Lung (tissue), 12 donors: ENCODE measurements around the gene CCDC200. TPM values are rescaled to one million over a fixed set of nuclear protein-coding genes. Genes with fewer than 3 reads are reported as not detected.
"Not testable (repeated sequence)": the region's sequence is repeated elsewhere in the genome, so short reads cannot be mapped to it uniquely, and the experiment has no call there.

Source experiments
- ATAC-seq: fragments of 200-7000 bp; cut with Tn5 transposase; one replicate; pipeline ENCODE4 v1.9.1; 2020; ENCODE audit warnings: moderate number of reproducible peaks; ENCODE audit not compliant: insufficient read depth, low FRiP score
- DNase-seq, 3 donors: peaks; one replicate each; pipeline ENCODE4 v3.0.0-alpha.2; 2013 to 2017
- H3K27ac ChIP-seq, 2 donors: one replicate each; pipeline ENCODE4 v1.5.1; 2013; ENCODE audit warnings: mild to moderate bottlenecking in 2 of 2, moderate library complexity in 2 of 2, control low read depth in 1 of 2, inconsistent platforms in 1 of 2, low read depth in 1 of 2, low read length in 1 of 2
- H3K27me3 ChIP-seq, 3 donors: one replicate each; pipeline ENCODE4 v1.5.1; 2013; ENCODE audit warnings: low read length in 2 of 3; ENCODE audit not compliant: control insufficient read depth in 3 of 3, insufficient read depth in 3 of 3
- H3K36me3 ChIP-seq, 4 donors: one replicate each; pipeline ENCODE4 v1.5.1; 2013; ENCODE audit warnings: low read length in 4 of 4, mild to moderate bottlenecking in 1 of 4, moderate library complexity in 1 of 4; ENCODE audit not compliant: control insufficient read depth in 4 of 4, insufficient read depth in 4 of 4
- H3K4me1 ChIP-seq, 5 donors: one replicate each; pipeline ENCODE4 v1.5.1; 2013; ENCODE audit warnings: low read length in 5 of 5, mild to moderate bottlenecking in 2 of 5, moderate library complexity in 1 of 5; ENCODE audit not compliant: control insufficient read depth in 5 of 5, insufficient read depth in 5 of 5
- H3K4me3 ChIP-seq: one replicate; pipeline ENCODE4 v1.5.1; 2013; ENCODE audit warnings: mild to moderate bottlenecking, control low read depth, moderate library complexity
- H3K9ac ChIP-seq, 2 donors: one replicate each; pipeline ENCODE4 v1.5.1; 2013; ENCODE audit warnings: low read length in 2 of 2, control low read depth in 1 of 2; ENCODE audit not compliant: insufficient read depth in 1 of 2
- H3K9me3 ChIP-seq, 4 donors: one replicate each; pipeline ENCODE4 v1.5.1; 2013; ENCODE audit warnings: low read length in 3 of 4, mild to moderate bottlenecking in 1 of 4, moderate library complexity in 1 of 4; ENCODE audit not compliant: control insufficient read depth in 4 of 4, insufficient read depth in 3 of 4
- CTCF ChIP-seq: IDR thresholded peaks from 2 replicates; pipeline ENCODE4 v1.5.1; 2012; ENCODE audit warnings: mild to moderate bottlenecking; ENCODE audit errors: control extremely low read depth, extremely low read depth
- WGBS, 2 donors: extraction: QIAGEN DNeasy Blood & Tissue Kit; methylation state at CpG; one replicate each; pipeline ENCODE4 v1.1.7; 2013; 5-methylcytosine and 5-hydroxymethylcytosine counted together
- polyA plus RNA-seq, 2 donors: library from polyadenylated mRNA; stranded (reverse); fragments of 200-250 nt; gene quantifications; one replicate each; pipeline ENCODE4 v1.2.1, GENCODE V29; 2013
- total RNA-seq, 2 donors: library from RNA; depleted of rRNA in 1 of 2; stranded (reverse); fragments of >200 nt in 1 of 2; gene quantifications; one replicate each; pipeline ENCODE4 v1.2.1, GENCODE V29; 2014 to 2021
- donor health status: control.
- donor health status: control.
- donor health status: Bipolar disorder and iron deficiency.
- donor health status: healthy.
- donor health status: DM: yes; HTN: yes; CAD: no.

CCDC200 gene
- total and polyA plus RNA-seq, 4 donors, result 0.14 to 1.4 (median 0.31) TPM; not detected in 1

GRCh38 chr17:43210576-43210975 is 17.8 kb downstream of the CCDC200 start:
- Histone ChIP-seq H3K9me3 (no peaks in the 10 kb centered on the region), H3K36me3 (peaks cover 9 to 16% (median 14%) of the 10 kb centered on the region in 4 donors), H3K27me3 (no peaks in the 10 kb centered on the region), H3K27ac (peak overlapping the region in 1 of 2 donors; percentile 81), H3K9ac (peak overlapping the region in 1 of 2 donors; percentile 80), H3K4me3 (no peak overlapping the region), H3K4me1 (peaks cover 2 to 17% (median 11%) of the 10 kb centered on the region in 5 donors)
- no peak for TF ChIP-seq CTCF
- no peak for DNase-seq
- 62 to 79% methylated on average over 3 of the region's 3 CpGs for WGBS, 2 donors
- ATAC-seq, result no peak

GRCh38 chr17:43203013-43203412 is 25.4 kb downstream of the CCDC200 start:
- H3K36me3 ChIP-seq, result peaks cover 34 to 51% (median 43%) of the 10 kb centered on the region in 4 donors
- WGBS, 2 donors, result 96% methylated on average over 3 of the region's 3 CpGs
- not testable (repeated sequence) for H3K4me1 ChIP-seq, H3K9me3 ChIP-seq, ATAC-seq, H3K27ac ChIP-seq, H3K27me3 ChIP-seq, H3K9ac ChIP-seq, DNase-seq, H3K4me3 ChIP-seq

- Histone ChIP-seq H3K27ac (no peak overlapping the region), H3K9me3 (peaks cover 0 to 3% (median 0%) of the 10 kb centered on the region in 4 donors), H3K9ac (no peak overlapping the region), H3K36me3 (peaks cover 42 to 64% (median 49%) of the 10 kb centered on the region in 4 donors), H3K27me3 (no peaks in the 10 kb centered on the region), H3K4me1 (no peaks in the 10 kb centered on the region), H3K4me3 (no peak overlapping the region)
- WGBS, 2 donors, result 90 to 93% methylated on average over 4 of the region's 4 CpGs
- DNase-seq (no peak), ATAC-seq (no peak)
- no peak for TF ChIP-seq CTCF
Measured at GRCh38 chr17:43200127-43200526, 28.3 kb downstream of the CCDC200 start.

GRCh38 chr17:43199633-43200032 is 28.8 kb downstream of the CCDC200 start:
- 94 to 100% methylated on average over 2 of the region's 2 CpGs for WGBS, 2 donors
- TF ChIP-seq CTCF, result no peak
- peaks cover 47 to 67% (median 51%) of the 10 kb centered on the region in 4 donors for H3K36me3 ChIP-seq

More at GRCh38 chr17:43199633-43200032, 28.8 kb downstream of the CCDC200 start:
- H3K9me3 ChIP-seq, result peaks cover 0 to 3% (median 0%) of the 10 kb centered on the region in 4 donors
- H3K27ac ChIP-seq, result no peak overlapping the region
- H3K4me3 ChIP-seq, result no peak overlapping the region
- DNase-seq, result no peak
- no peaks in the 10 kb centered on the region for H3K4me1 ChIP-seq
- no peak for ATAC-seq
- H3K9ac ChIP-seq, result no peak overlapping the region
- no peaks in the 10 kb centered on the region for H3K27me3 ChIP-seq
